Measurements from ENCODE around the gene PPDPF.
A peak's percentile ranks its signal among the peaks of the same experiment; 100 is the strongest.
"Not testable (repeated sequence)": the region's sequence is repeated elsewhere in the genome, so short reads cannot be mapped to it uniquely, and the experiment has no call there.

The PPDPF gene

DNA sequence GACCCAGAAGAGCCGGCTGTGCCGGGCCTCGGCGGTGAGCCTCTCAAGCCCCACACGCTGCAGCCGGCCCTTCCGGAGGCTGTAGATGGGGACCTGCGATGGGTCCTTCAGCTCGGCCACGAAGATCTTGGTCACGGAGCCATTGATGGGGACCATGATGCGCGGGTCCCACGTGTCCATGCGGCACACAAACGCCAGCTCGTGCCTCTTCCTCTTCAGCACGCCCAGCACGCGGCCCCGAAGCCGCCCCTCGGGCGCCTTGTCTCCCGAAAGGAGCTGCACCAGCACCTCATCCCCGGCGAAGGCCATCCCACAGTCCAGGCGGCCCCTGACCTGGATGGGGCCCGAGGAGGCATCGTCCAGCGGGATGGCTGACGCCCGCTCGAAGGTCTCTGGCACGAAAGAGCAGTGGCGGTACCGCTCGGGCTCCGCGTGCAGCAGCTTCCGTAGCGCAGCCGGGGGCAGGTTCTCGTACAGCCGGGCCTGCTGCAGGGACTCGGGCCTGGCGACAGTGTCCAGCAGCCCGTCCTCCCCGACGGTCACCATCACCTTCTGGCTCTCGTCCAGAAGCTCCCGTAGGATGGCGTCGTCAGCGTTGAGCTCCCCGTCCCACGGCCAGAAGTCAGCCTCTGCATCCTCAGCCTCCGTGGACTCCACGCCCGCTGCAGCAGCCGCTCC is 44.6 kb downstream of the PPDPF start:
- no peak for DNase-seq (ENCODE audit: low read depth in 2 of 2)

GRCh38 chr20:63565699-63566335 is 45.3 kb downstream of the PPDPF start:
- no peak for DNase-seq (ENCODE audit: low read depth in 2 of 2)

GRCh38 chr20:63566395-63567135 is 46.0 kb downstream of the PPDPF start:
- no peak for DNase-seq (ENCODE audit: low read depth in 2 of 2)

- no peak for DNase-seq (ENCODE audit: low read depth in 2 of 2)
These were observed 46.5 kb downstream of the PPDPF start for GRCh38 chr20:63567136-63567385.

GRCh38 chr20:63567386-63568169 is 47.0 kb downstream of the PPDPF start:
- peak; percentile 36 to 38 for DNase-seq (ENCODE audit: low read depth in 2 of 2)

- DNase-seq (ENCODE audit: low read depth in 2 of 2), result no peak
These were observed 47.8 kb downstream of the PPDPF start for GRCh38 chr20:63568170-63568981.

- no peak for DNase-seq (ENCODE audit: low read depth in 2 of 2)
These were observed 48.7 kb downstream of the PPDPF start for GRCh38 chr20:63568986-63569949.

GRCh38 chr20:63570281-63571086 is 49.9 kb downstream of the PPDPF start:
- DNase-seq (ENCODE audit: low read depth in 2 of 2), result no peak

DNA sequence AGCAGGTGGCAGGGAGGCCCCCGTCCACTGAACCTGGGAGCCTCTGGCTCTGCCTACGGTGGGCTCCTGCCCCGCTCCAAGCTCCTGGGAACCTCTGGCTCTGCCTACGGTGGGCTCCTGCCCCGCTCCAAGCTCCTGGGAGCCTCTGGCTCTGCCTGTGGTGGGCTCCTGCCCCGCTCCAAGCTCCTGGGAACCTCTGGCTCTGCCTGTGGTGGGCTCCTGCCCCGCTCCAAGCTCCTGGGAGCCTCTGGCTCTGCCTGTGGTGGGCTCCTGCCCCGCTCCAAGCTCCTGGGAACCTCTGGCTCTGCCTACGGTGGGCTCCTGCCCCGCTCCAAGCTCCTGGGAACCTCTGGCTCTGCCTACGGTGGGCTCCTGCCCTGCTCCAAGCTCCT is 50.5 kb downstream of the PPDPF start:
- DNase-seq (ENCODE audit: low read depth in 2 of 2), result not testable (repeated sequence)

Data from stimulated activated CD8-positive, alpha-beta memory T cell treated with anti-CD3 and anti-CD28 coated beads, Interleukin-15, amount 100 ng/mL, for 48 hours (primary cell).